Thoracic aorta (tissue), 2 donors: ENCODE data around the gene GNA14. TPM values are rescaled to one million over a fixed set of nuclear protein-coding genes. Genes with fewer than 3 reads are reported as not detected.

Experiments
- ATAC-seq: fragments of 150-250 bp; one replicate; pipeline ENCODE4 v1.8.0; 2017; ENCODE audit warnings: low read depth; ENCODE audit not compliant: insufficient number of reproducible peaks, low FRiP score
- DNase-seq: peaks from one replicate; pipeline ENCODE4 v3.0.0-alpha.2; 2020; ENCODE audit warnings: low spot score
- H3K27ac ChIP-seq, 2 donors: fragments of 200-600 bp; sonication (generic); 1 replicate in 1 of 2; 2 replicates in 1 of 2; pipeline ENCODE4 v1.5.1; 2016; ENCODE audit warnings: mild to moderate bottlenecking in 2 of 2, moderate library complexity in 2 of 2
- H3K27me3 ChIP-seq: fragments of 200-600 bp; sonication (generic); replicated peaks from 2 replicates; pipeline ENCODE4 v1.6.0; 2016; ENCODE audit warnings: mild to moderate bottlenecking; ENCODE audit not compliant: insufficient read depth
- H3K36me3 ChIP-seq: fragments of 200-600 bp; sonication (generic); one replicate; pipeline ENCODE4 v1.5.1; 2016
- H3K4me1 ChIP-seq, 2 donors: fragments of 200-600 bp; sonication (generic); 1 replicate in 1 of 2; 2 replicates in 1 of 2; pipeline versions ENCODE4 v1.5.1 to v1.6.0; 2016; ENCODE audit warnings: low read depth in 2 of 2, mild to moderate bottlenecking in 1 of 2; ENCODE audit not compliant: control insufficient read depth in 1 of 2
- H3K4me3 ChIP-seq: fragments of 200-600 bp; sonication (generic); 2 replicates; pipeline ENCODE4 v1.5.1; 2016; ENCODE audit warnings: mild to moderate bottlenecking
- H3K9me3 ChIP-seq: fragments of 200-600 bp; sonication (generic); 2 replicates; pipeline ENCODE4 v1.5.1; 2016
- total RNA-seq, 2 donors: library from RNA; depleted of rRNA; stranded (reverse); fragments of >200 nt; gene quantifications; one replicate each; pipeline versions ENCODE4 v1.1.0 to v1.2.3, GENCODE V29; 2016
- TF ChIP-seq, protein P1 (sequence below): fragments of 200-600 bp; sonication (generic); IDR thresholded peaks from one replicate; pipeline ENCODE4 v1.5.1; 2019; ENCODE audit warnings: antibody characterized with exemption

Gene GNA14
- total RNA-seq, 2 donors from 2014 or later = 5.8 to 8.4 TPM

DNA sequence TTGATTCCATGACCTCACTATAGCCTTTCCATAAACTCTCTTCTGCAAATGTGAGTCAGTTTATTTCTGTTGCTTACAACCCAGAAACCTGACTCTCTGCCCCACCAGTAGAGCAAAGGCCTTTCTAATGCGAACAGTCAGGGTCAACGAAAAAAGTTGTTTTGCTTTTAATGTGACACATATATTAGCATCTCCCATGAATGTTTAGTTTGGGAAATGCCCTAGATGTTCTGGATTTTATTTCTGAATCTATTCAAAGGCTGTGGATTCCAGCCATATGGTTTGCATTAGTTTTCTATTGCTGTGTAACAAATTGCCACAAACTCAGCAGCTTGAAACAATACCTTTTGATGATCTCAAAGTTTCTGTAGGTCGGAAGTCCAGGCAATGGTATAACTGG is 193.5 kb downstream of the GNA14 start:
- Histone ChIP-seq H3K9me3 (no peaks in the 10 kb centered on the region), H3K4me3 (no peak overlapping the region), H3K4me1 (no peaks in the 10 kb centered on the region), H3K36me3 (no peaks in the 10 kb centered on the region), H3K27ac (no peak overlapping the region), H3K27me3 (no peaks in the 10 kb centered on the region)
- DNase-seq (no peak), ATAC-seq (no peak)
- TF ChIP-seq, protein P1, sequence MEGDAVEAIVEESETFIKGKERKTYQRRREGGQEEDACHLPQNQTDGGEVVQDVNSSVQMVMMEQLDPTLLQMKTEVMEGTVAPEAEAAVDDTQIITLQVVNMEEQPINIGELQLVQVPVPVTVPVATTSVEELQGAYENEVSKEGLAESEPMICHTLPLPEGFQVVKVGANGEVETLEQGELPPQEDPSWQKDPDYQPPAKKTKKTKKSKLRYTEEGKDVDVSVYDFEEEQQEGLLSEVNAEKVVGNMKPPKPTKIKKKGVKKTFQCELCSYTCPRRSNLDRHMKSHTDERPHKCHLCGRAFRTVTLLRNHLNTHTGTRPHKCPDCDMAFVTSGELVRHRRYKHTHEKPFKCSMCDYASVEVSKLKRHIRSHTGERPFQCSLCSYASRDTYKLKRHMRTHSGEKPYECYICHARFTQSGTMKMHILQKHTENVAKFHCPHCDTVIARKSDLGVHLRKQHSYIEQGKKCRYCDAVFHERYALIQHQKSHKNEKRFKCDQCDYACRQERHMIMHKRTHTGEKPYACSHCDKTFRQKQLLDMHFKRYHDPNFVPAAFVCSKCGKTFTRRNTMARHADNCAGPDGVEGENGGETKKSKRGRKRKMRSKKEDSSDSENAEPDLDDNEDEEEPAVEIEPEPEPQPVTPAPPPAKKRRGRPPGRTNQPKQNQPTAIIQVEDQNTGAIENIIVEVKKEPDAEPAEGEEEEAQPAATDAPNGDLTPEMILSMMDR = no peak

DNA sequence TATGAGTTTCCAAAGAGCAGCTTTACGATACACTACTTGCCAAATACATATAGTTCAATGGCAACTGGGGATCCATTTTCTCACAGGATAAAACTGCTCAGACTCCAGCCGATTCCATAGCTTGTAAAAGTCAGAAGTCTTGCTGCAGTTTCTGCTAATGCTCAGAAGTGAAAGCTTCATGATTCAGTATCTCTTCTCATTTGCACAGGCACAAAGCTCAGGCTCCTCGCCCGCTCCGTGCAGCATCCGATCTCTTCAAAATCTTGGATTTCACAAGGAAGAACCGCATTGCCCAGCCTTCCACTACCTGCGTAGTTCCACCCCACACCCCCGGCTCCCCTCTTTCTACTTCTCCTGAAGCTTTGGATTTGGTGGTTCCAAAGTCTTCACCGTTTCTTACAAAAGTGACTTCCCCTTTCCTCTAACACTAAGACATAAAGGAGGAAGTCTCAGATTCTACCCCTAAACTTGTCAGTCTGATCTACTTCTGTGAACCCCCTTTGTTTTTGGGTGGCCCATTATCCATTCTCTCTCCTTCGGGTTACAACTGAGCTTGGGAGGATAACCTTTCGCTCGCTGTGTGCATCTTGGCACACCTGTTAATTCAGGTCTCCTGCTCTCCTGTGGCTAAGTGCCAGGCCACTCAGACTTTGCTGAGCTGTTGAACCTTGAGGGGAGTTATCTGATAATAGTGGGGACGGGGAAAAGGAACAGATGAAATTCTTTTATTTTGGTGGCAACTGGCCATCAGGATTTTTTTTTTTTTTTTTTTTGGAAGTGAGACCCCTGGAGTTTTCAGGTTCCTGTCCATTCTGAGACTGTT is 194.1 kb downstream of the GNA14 start:
- no peaks in the 10 kb centered on the region for H3K4me1 ChIP-seq
- H3K9me3 ChIP-seq = no peaks in the 10 kb centered on the region
- no peaks in the 10 kb centered on the region for H3K36me3 ChIP-seq
- no peak overlapping the region for H3K4me3 ChIP-seq
- DNase-seq (no peak), ATAC-seq (no peak)
- no peak overlapping the region for H3K27ac ChIP-seq
- no peaks in the 10 kb centered on the region for H3K27me3 ChIP-seq
- TF ChIP-seq, protein P1 = no peak

DNA sequence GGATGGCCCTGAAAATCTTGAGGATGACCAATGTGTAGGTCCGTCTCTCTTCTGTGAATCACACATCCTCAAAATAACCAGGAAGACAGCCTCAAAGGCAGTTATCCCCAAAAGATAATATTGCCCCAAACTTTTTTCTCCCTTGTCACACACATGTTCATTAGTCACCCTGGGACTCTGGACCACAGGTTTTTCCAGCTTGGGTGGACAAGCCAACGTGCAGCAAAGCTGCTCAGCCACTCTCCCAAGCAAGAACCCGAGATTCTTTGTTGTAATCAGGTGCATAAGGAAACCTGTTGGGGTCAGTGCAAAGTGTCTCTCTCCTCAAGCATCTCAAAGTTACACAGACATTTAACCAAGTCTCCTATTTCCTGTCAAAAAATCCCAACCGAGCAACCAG is 196.6 kb downstream of the GNA14 start:
- Histone ChIP-seq H3K4me1 (no peaks in the 10 kb centered on the region), H3K36me3 (no peaks in the 10 kb centered on the region), H3K9me3 (peaks cover 3% of the 10 kb centered on the region), H3K4me3 (no peak overlapping the region), H3K27me3 (no peaks in the 10 kb centered on the region), H3K27ac (no peak overlapping the region)
- DNase-seq (no peak), ATAC-seq (no peak)
- TF ChIP-seq, protein P1 = no peak

DNA sequence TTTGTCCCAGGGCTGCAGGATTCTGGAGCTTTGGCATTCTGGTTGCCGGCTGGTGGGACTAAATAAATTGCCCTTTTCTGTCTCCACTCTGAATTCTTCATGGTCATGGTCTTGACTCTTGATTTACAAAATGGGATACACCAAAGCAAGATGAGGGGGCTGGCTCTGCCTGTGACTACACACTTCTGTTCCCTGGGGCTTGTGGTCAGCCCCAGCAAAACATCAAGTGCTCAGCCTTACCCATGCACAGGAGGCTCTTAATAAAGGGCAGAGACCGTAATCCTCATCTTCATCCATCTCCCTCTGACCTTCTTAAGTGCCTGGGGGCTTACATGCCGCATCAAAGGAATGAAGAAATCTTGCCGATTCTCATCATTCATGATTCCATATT is 198.0 kb downstream of the GNA14 start:
- Histone ChIP-seq H3K9me3 (peaks cover 3% of the 10 kb centered on the region), H3K27ac (no peak overlapping the region), H3K36me3 (no peaks in the 10 kb centered on the region), H3K27me3 (no peaks in the 10 kb centered on the region), H3K4me3 (no peak overlapping the region), H3K4me1 (no peaks in the 10 kb centered on the region)
- TF ChIP-seq, protein P1 = no peak
- DNase-seq = no peak
- ATAC-seq = no peak

DNA sequence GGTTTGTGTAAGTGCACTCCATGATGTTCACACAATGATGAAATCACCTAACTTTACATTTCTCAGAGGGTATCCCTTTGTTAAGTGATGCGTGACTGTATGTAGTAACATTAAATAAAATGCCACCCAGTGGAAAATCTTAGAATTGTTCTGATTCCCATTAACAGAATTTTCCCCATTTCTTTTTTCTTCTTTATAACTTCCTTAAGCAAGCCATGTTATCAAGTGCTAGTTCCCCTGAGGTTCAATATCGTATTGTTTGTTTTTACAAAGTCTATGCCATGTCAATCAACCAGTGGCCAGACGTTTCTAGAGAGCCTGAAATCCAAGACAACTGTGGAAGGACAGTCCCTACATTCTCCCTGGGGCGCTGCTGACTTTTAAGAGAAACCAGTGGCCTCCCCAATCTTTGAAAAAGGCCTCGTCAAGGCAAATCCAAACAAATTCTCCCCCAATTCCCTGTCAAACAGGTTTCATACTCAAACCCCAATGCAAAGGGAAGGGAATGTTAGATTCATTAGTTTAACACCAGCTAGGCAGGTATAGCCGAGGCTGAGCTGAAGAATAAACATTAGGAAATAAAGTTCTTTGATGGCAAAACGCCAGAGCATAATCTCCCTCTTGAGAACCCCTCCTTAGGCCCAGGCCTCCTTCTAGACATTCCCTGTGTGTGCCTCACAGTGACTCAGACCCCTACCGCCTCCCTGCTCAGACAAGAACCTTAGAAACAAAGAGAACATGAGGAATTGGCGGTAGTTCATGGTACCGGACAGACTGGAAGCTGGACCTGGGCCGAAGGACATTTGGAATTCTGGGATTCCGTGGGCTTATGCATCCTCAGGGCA is 198.7 kb downstream of the GNA14 start:
- ATAC-seq = no peak

More for the DNA sequence above, 198.7 kb downstream of the GNA14 start:
- Histone ChIP-seq H3K27me3 (no peaks in the 10 kb centered on the region), H3K9me3 (peaks cover 3% of the 10 kb centered on the region), H3K36me3 (no peaks in the 10 kb centered on the region), H3K27ac (no peak overlapping the region), H3K4me3 (no peak overlapping the region), H3K4me1 (no peaks in the 10 kb centered on the region)
- DNase-seq = no peak
- TF ChIP-seq, protein P1 = no peak
